H9 (cell line): ENCODE data around the gene FAF1. TPM values are rescaled to one million over a fixed set of nuclear protein-coding genes. Genes with fewer than 3 reads are reported as not detected.

Source experiments
- DNase-seq: peaks from one replicate; pipeline ENCODE4 v3.0.0-alpha.2; 2017
- H2AFZ ChIP-seq: one replicate; pipeline ENCODE4 v1.6.1; 2013; ENCODE audit warnings: mild to moderate bottlenecking, low read length, control low read depth, moderate library complexity
- H2AK5ac ChIP-seq: 2 replicates; pipeline ENCODE4 v1.6.1; 2013; ENCODE audit warnings: low read length, control low read depth, mixed read lengths; ENCODE audit not compliant: insufficient read length
- H2BK120ac ChIP-seq: one replicate; pipeline ENCODE4 v1.6.1; 2013; ENCODE audit warnings: low read depth, mild to moderate bottlenecking, low read length, control low read depth, inconsistent platforms; ENCODE audit not compliant: poor library complexity, severe bottlenecking
- H2BK12ac ChIP-seq: 2 replicates; pipeline ENCODE4 v1.6.1; 2013; ENCODE audit warnings: low read length, control low read depth, mixed read lengths, low read depth; ENCODE audit not compliant: insufficient read length
- H2BK15ac ChIP-seq: 2 replicates; pipeline ENCODE4 v1.6.1; 2013; ENCODE audit warnings: low read depth, low read length, control low read depth
- H2BK20ac ChIP-seq: one replicate; pipeline ENCODE4 v1.6.1; 2013; ENCODE audit warnings: low read depth, mild to moderate bottlenecking, low read length, control low read depth, inconsistent platforms; ENCODE audit not compliant: poor library complexity, severe bottlenecking
- H2BK5ac ChIP-seq: 2 replicates; pipeline ENCODE4 v1.6.1; 2013; ENCODE audit warnings: low read length, control low read depth, mixed read lengths; ENCODE audit not compliant: insufficient read length
- H3K14ac ChIP-seq: 2 replicates; pipeline ENCODE4 v1.6.1; 2013; ENCODE audit warnings: low read length, control low read depth; ENCODE audit not compliant: insufficient read depth
- H3K18ac ChIP-seq: 2 replicates; pipeline ENCODE4 v1.6.1; 2013; ENCODE audit warnings: low read depth, mild to moderate bottlenecking, mixed read lengths, low read length, control low read depth; ENCODE audit not compliant: insufficient read length
- H3K23ac ChIP-seq: 2 replicates; pipeline ENCODE4 v1.6.1; 2013; ENCODE audit warnings: low read length, control low read depth, mixed read lengths, low read depth; ENCODE audit not compliant: insufficient read length
- H3K23me2 ChIP-seq: 2 replicates; pipeline ENCODE4 v1.6.1; 2013; ENCODE audit warnings: low read depth, mild to moderate bottlenecking, mixed read lengths, low read length, control low read depth; ENCODE audit not compliant: insufficient read length, poor library complexity, severe bottlenecking
- H3K27ac ChIP-seq: 2 replicates; pipeline ENCODE4 v1.5.1; 2013; ENCODE audit warnings: low read length, control low read depth, mixed read lengths, low read depth; ENCODE audit not compliant: insufficient read length
- H3K27me3 ChIP-seq: 2 replicates; pipeline ENCODE4 v1.6.1; 2013; ENCODE audit warnings: low read length, control low read depth, inconsistent platforms; ENCODE audit not compliant: insufficient read depth
- H3K4ac ChIP-seq: 2 replicates; pipeline ENCODE4 v1.6.1; 2013; ENCODE audit warnings: low read depth, mild to moderate bottlenecking, control low read depth, inconsistent platforms, low read length, moderate library complexity
- H3K4me1 ChIP-seq: 2 replicates; pipeline ENCODE4 v1.6.1; 2013; ENCODE audit warnings: low read length, control low read depth, inconsistent platforms; ENCODE audit not compliant: insufficient read depth
- H3K4me2 ChIP-seq: 2 replicates; pipeline ENCODE4 v1.6.1; 2013; ENCODE audit warnings: low read length, control low read depth, mixed read lengths; ENCODE audit not compliant: insufficient read length, insufficient read depth
- H3K56ac ChIP-seq: 2 replicates; pipeline ENCODE4 v1.6.1; 2013; ENCODE audit warnings: low read depth, mild to moderate bottlenecking, mixed read lengths, low read length, control low read depth; ENCODE audit not compliant: insufficient read length
- H3K79me1 ChIP-seq: 2 replicates; pipeline ENCODE4 v1.6.1; 2013; ENCODE audit warnings: low read depth, mild to moderate bottlenecking, moderate library complexity, low read length, control low read depth, inconsistent platforms; ENCODE audit not compliant: insufficient read depth, poor library complexity, severe bottlenecking
- H3K79me2 ChIP-seq: 2 replicates; pipeline ENCODE4 v1.6.1; 2013; ENCODE audit warnings: low read length, control low read depth, inconsistent platforms; ENCODE audit not compliant: insufficient read depth
- H3K9ac ChIP-seq: 2 replicates; pipeline ENCODE4 v1.6.1; 2013; ENCODE audit warnings: low read length, control low read depth, mixed read lengths; ENCODE audit not compliant: insufficient read length; ENCODE audit errors: extremely low read depth
- H3K9me3 ChIP-seq: one replicate; pipeline ENCODE4 v1.6.1; 2013; ENCODE audit warnings: low read depth, low read length, inconsistent platforms; ENCODE audit not compliant: control insufficient read depth
- H3T11ph ChIP-seq: one replicate; pipeline ENCODE4 v1.6.1; 2013; ENCODE audit warnings: mild to moderate bottlenecking, low read length, control low read depth, inconsistent platforms
- H4K20me1 ChIP-seq: one replicate; pipeline ENCODE4 v1.6.1; 2013; ENCODE audit not compliant: control insufficient read depth, insufficient read length, insufficient read depth
- H4K5ac ChIP-seq: 2 replicates; pipeline ENCODE4 v1.6.1; 2013; ENCODE audit warnings: low read depth, mild to moderate bottlenecking, mixed read lengths, low read length, control low read depth; ENCODE audit not compliant: insufficient read length
- H4K8ac ChIP-seq: replicated peaks from 2 replicates; pipeline ENCODE4 v1.6.1; 2013; ENCODE audit warnings: low read length, control low read depth, mixed read lengths, low read depth; ENCODE audit not compliant: insufficient read length
- H4K91ac ChIP-seq: 2 replicates; pipeline ENCODE4 v1.6.1; 2013; ENCODE audit warnings: low read depth, mild to moderate bottlenecking, moderate library complexity, mixed read lengths, low read length, control low read depth; ENCODE audit not compliant: insufficient read length
- H3K27ac Mint-ChIP-seq, 3 experiments: 2 replicates in 2 of 3; 3 replicates in 1 of 3; pipeline ENCODE4 v1.8.0; 2020 to 2021; ENCODE audit warnings: mixed read lengths in 3 of 3, mild to moderate bottlenecking in 1 of 3, moderate library complexity in 1 of 3
- H3K27me3 Mint-ChIP-seq: 2 replicates; pipeline ENCODE4 v1.8.0; 2021; ENCODE audit warnings: low read depth, mild to moderate bottlenecking, moderate library complexity, mixed read lengths
- H3K36me3 Mint-ChIP-seq, 3 experiments: 2 replicates in 2 of 3; 3 replicates in 1 of 3; pipeline ENCODE4 v1.8.0; 2020 to 2021; ENCODE audit warnings: low read depth in 3 of 3, mixed read lengths in 3 of 3; ENCODE audit not compliant: insufficient read depth in 1 of 3
- H3K4me1 Mint-ChIP-seq, 2 experiments: 2 replicates each; pipeline ENCODE4 v1.8.0; 2020; ENCODE audit warnings: mixed read lengths in 2 of 2
- H3K4me3 Mint-ChIP-seq, 2 experiments: 2 replicates in 1 of 2; 3 replicates in 1 of 2; pipeline ENCODE4 v1.8.0; 2020 to 2021; ENCODE audit warnings: mild to moderate bottlenecking in 2 of 2, mixed read lengths in 2 of 2, moderate library complexity in 1 of 2
- H3K9me3 Mint-ChIP-seq, 2 experiments: 2 replicates in 1 of 2; 3 replicates in 1 of 2; pipeline ENCODE4 v1.8.0; 2020; ENCODE audit warnings: mild to moderate bottlenecking in 2 of 2, mixed read lengths in 2 of 2, moderate library complexity in 1 of 2
- total RNA-seq: library from RNA; stranded (reverse); gene quantifications from 2 replicates; pipeline ENCODE4 v1.2.1, GENCODE V29; 2021
- TF ChIP-seq, protein P1 (sequence below): fragments of 200-600 bp; sonication (generic); conservative IDR thresholded peaks from 3 replicates; pipeline ENCODE4 v1.8.0; 2021; ENCODE audit warnings: antibody characterized with exemption, mild to moderate bottlenecking

Gene FAF1
- total RNA-seq, 1 experiment from 2014 or later: 60.8 TPM

DNA sequence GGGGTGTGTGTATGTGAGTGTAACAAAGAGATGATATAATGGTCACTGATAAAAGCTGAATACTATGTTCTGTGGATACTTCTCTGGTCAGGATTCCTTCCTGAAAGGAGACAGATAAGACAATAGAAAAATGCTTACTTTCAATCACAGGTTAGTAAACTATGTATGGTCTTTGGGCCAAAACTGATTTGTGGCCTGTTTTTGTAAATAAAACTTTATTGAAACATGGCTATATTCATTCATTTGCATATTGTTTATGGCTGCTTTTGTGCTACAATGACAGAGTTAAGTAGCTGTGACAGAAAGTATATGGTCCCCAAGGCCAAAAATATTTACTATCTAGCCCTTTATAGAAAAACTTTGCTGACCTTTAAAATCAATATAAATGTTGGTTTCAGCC lies 454.6 kb downstream of the FAF1 start:
- Mint-ChIP-seq H3K27me3 (no peaks in the 10 kb centered on the region), H3K27ac (no peak overlapping the region), H3K4me1 (no peaks in the 10 kb centered on the region), H3K9me3 (peaks cover 6 to 8% of the 10 kb centered on the region in 2 experiments; a peak in 4 of 5 replicates), H3K36me3 (peaks cover 10 to 17% (median 15%) of the 10 kb centered on the region in 3 experiments), H3K4me3 (no peak overlapping the region)
- Histone ChIP-seq H2BK5ac (no peak overlapping the region), H3K23me2 (no peaks in the 10 kb centered on the region), H3K4me1 (no peaks in the 10 kb centered on the region), H4K20me1 (no peaks in the 10 kb centered on the region), H3K79me1 (no peaks in the 10 kb centered on the region), H4K8ac (no peak overlapping the region), H2BK20ac (no peak overlapping the region), H3K4ac (no peak overlapping the region), H3K4me2 (no peak overlapping the region), H3K79me2 (no peaks in the 10 kb centered on the region), H3T11ph (no peak overlapping the region), H3K56ac (no peak overlapping the region), H3K9me3 (no peaks in the 10 kb centered on the region), H2BK120ac (no peak overlapping the region), H3K27ac (no peak overlapping the region), H2BK15ac (no peak overlapping the region), H3K27me3 (no peaks in the 10 kb centered on the region), H2AFZ (no peak overlapping the region), H2AK5ac (no peak overlapping the region), H4K5ac (no peak overlapping the region), H3K9ac (no peak overlapping the region), H3K23ac (no peak overlapping the region), H3K14ac (no peak overlapping the region), H3K18ac (no peak overlapping the region), H4K91ac (no peak overlapping the region), H2BK12ac (no peak overlapping the region)
- TF ChIP-seq, protein P1, sequence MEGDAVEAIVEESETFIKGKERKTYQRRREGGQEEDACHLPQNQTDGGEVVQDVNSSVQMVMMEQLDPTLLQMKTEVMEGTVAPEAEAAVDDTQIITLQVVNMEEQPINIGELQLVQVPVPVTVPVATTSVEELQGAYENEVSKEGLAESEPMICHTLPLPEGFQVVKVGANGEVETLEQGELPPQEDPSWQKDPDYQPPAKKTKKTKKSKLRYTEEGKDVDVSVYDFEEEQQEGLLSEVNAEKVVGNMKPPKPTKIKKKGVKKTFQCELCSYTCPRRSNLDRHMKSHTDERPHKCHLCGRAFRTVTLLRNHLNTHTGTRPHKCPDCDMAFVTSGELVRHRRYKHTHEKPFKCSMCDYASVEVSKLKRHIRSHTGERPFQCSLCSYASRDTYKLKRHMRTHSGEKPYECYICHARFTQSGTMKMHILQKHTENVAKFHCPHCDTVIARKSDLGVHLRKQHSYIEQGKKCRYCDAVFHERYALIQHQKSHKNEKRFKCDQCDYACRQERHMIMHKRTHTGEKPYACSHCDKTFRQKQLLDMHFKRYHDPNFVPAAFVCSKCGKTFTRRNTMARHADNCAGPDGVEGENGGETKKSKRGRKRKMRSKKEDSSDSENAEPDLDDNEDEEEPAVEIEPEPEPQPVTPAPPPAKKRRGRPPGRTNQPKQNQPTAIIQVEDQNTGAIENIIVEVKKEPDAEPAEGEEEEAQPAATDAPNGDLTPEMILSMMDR: no peak
- no peak for DNase-seq
